Activated CD4-positive, CD25-positive, alpha-beta regulatory T cell treated with anti-CD3 and anti-CD28 coated beads, Interleukin-2, amount 50 U/mL, for 72 hours (primary cell): Measurements from ENCODE around the gene SMU1.
"Not testable (repeated sequence)": the region's sequence is repeated elsewhere in the genome, so short reads cannot be mapped to it uniquely, and the experiment has no call there.

Experiments used
- DNase-seq: peaks from one replicate; pipeline ENCODE4 v3.0.0; 2021

The SMU1 gene

GRCh38 chr9:33104401-33104800 is 27.9 kb upstream of the SMU1 start:
- no peak for DNase-seq

GRCh38 chr9:33103501-33104281 is 27.2 kb upstream of the SMU1 start:
- DNase-seq, result no peak

- DNase-seq, result no peak
These were observed 26.2 kb upstream of the SMU1 start for GRCh38 chr9:33102551-33103210.

- DNase-seq, result no peak
These were observed 24.9 kb upstream of the SMU1 start for GRCh38 chr9:33101104-33101951.

- DNase-seq, result no peak
These were observed 23.3 kb upstream of the SMU1 start for GRCh38 chr9:33099754-33100153.

GRCh38 chr9:33097192-33097591 is 20.7 kb upstream of the SMU1 start:
- no peak for DNase-seq

- DNase-seq, result no peak
These were observed 16.2 kb upstream of the SMU1 start for GRCh38 chr9:33092634-33093033.

GRCh38 chr9:33085672-33086071 is 9.2 kb upstream of the SMU1 start:
- DNase-seq, result not testable (repeated sequence)

- no peak for DNase-seq
These were observed 6.3 kb upstream of the SMU1 start for GRCh38 chr9:33082538-33083326.

- no peak for DNase-seq
These were observed 5.7 kb upstream of the SMU1 start for GRCh38 chr9:33082128-33082527.

GRCh38 chr9:33081128-33081851 is 4.8 kb upstream of the SMU1 start:
- peak; percentile 41 for DNase-seq

- DNase-seq, result no peak
These were observed 4.1 kb upstream of the SMU1 start for GRCh38 chr9:33080534-33080933.

- DNase-seq, result no peak
These were observed 7.5 kb downstream of the SMU1 start for GRCh38 chr9:33068991-33069390.

GRCh38 chr9:33065157-33066076 is 11.1 kb downstream of the SMU1 start:
- no peak for DNase-seq

- no peak for DNase-seq
These were observed 25.3 kb downstream of the SMU1 start for GRCh38 chr9:33051144-33051543.

- DNase-seq, result no peak
These were observed 26.7 kb downstream of the SMU1 start for GRCh38 chr9:33049680-33050361.

- no peak for DNase-seq
These were observed 28.4 kb downstream of the SMU1 start for GRCh38 chr9:33048054-33048465.

- no peak for DNase-seq
These were observed 30.4 kb downstream of the SMU1 start for GRCh38 chr9:33046061-33046460.

- DNase-seq, result no peak
These were observed 31.7 kb downstream of the SMU1 start for GRCh38 chr9:33044677-33045282.

- DNase-seq, result peak; percentile 45
These were observed 32.3 kb downstream of the SMU1 start for GRCh38 chr9:33044162-33044673.
